Thyroid gland (tissue), 4 donors: Measurements from ENCODE around the gene TACR1.

Source experiments
- CTCF ChIP-seq, 6 experiments: fragments of 200-600 bp in 3 of 6; fragments of 450-650 bp in 3 of 6; sonication (generic) in 3 of 6; IDR thresholded peaks; one replicate each; pipeline ENCODE4 v1.5.1; 2016 to 2019; ENCODE audit warnings: antibody characterized with exemption in 6 of 6, mild to moderate bottlenecking in 2 of 6, inconsistent platforms in 1 of 6, moderate library complexity in 1 of 6
- POLR2A ChIP-seq, 2 donors: fragments of 450-650 bp; IDR thresholded peaks; one replicate each; pipeline ENCODE4 v1.6.1; 2017; ENCODE audit warnings: antibody characterized with exemption in 2 of 2, mild to moderate bottlenecking in 2 of 2, moderate library complexity in 1 of 2

DNA sequence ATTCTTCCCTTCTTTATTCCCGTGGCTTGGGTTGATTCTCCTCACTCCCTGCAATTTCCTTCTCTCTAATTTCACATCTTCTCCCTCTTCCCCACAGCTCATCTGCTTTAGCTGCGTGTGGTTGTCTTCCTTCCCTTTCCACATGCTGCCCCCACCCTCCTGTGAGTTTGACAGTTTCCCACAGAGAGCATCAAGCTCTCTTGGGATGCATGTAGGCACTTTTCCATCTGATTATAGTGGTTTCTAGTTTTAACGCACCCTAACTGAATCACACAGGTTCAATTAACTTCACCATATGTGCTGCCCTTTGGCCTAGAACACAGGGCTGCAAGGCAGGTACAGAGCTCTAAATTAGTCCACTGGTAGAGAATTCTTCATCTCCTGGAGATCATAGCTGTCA, 110.5 kb downstream of the TACR1 start:
- TF ChIP-seq CTCF (IDR thresholded peaks at IDR 0.05) (no peak), POLR2A (IDR thresholded peaks at IDR 0.05) (no peak)
